HG03469 (cell line): Measurements from ENCODE around the gene CAPS.

Experiments used
- ATAC-seq: cut with Tn5 transposase; IDR thresholded peaks from one replicate; pipeline ENCODE4 v1.9.1; 2021; ENCODE audit warnings: mild to moderate bottlenecking, moderate library complexity, moderate number of reproducible peaks; ENCODE audit not compliant: unreplicated experiment

The CAPS gene

DNA sequence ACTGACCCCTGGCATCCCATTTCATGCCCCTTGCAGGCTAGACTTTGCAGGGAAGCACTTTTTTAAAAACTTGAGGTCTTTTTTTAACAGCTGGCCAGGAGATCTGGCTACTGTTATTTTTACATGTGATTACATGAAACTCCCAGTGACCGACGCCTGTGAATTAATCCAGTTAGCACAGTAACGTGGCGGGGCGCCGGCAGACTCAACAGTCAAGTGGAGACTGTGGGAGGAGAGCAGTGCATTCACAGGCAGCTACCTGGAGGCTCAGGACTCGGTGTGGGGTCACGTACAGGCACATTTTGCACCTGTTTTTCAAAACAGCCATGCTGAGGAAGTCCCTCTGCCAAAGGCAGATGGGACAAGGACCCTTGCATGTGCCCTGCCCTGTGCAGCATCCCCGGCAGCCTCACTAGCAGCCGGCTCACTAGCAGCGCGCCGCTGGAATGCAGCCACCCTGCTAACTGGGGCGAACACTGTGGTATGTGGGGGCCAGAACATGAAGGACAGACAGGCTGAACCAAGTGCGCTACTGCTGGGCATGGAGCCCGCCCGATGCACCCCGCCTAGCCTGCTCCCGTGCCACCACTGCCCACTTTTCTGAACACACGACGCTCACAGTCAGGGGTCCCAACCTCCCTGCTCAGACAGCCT is 18.7 kb downstream of the CAPS start:
- no peak for ATAC-seq

DNA sequence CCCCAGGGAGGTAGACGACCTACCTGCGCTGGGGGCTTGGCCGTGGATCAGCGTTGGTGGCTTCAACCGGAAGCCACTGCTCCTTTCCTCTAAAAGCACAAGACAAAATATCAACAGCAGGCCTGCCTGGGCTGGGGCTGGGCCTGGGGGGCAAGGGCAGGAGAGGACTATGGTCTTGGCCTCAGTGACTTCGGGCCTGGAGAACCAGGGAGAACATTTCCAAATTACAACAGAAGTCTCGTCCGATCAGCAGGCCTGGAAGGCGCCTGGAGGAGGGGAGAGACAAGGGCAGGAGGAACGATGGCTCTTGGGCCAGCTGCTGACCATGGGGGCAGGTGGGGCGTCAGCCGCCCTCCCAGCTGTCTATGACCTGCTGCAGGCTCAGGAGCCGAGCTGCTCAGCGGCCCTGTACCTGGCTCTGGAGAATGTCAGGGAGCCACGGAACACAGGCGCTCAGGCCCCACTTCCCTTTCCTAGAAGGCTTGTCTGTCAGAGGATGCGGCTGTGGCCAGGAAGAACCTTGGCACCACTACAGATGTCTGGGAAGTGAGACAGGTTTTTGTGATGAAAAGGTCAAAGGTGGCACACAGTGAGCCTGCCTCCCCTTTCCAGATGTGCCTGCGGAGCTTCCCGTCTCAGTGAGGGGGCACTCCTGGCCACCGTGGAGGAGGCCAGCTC is 19.5 kb downstream of the CAPS start:
- ATAC-seq, result no peak

DNA sequence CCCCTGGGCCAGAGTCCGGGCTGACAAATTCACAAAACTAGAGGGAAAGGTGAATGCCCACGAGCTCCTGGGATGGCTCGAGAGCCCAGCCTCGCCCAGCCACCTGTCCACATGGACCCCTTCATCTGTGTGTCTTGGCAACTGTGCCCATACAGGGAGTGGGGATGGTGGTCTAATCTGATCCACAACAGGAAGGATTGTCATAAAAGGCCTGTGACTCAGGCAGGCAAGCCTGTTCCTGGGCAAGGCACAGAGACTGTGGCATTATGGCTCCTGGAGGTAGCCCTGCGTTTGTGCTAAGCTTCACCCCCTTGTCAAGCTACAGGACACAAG is 20.0 kb downstream of the CAPS start:
- no peak for ATAC-seq

- no peak for ATAC-seq
Observed at GRCh38 chr19:5934774-5935472, 20.9 kb downstream of the CAPS start.

- no peak for ATAC-seq
Observed at GRCh38 chr19:5935473-5936291, 21.6 kb downstream of the CAPS start.

DNA sequence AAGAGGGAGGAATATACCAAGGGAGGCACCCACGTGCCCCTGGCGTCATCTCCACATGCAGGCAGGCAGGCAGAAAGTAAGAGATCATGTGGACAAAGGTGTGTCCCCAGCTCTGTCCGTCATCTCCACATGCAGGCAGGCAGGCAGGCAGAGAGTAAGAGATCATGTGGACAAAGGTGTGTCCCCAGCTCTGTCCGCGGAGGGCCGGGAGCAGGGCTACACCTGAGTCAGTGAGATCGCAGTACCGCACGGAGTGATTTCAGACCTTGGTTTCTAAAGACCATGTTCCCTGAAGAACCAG is 22.2 kb downstream of the CAPS start:
- no peak for ATAC-seq

DNA sequence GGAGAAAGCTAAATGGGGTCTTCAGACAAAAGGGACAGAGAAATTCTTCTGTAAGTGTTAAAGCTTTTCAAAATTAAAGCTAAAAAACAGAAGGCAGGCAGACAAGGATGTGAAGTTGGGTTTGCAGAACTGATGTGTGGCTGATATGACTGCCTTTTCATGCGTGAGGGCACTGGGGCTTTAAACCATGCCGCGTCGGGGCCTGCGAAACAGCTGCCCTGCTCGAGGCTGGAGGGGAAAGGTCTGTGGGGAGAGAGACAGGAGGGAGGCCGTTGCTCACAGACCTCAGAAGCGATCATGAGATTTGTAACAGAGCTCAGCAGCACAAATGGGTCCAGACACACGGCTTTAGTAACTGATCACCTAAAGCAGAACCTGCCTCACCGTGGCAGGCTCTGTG is 23.5 kb downstream of the CAPS start:
- ATAC-seq, result no peak

GRCh38 chr19:5940260-5941208 is 26.5 kb downstream of the CAPS start:
- ATAC-seq, result no peak

DNA sequence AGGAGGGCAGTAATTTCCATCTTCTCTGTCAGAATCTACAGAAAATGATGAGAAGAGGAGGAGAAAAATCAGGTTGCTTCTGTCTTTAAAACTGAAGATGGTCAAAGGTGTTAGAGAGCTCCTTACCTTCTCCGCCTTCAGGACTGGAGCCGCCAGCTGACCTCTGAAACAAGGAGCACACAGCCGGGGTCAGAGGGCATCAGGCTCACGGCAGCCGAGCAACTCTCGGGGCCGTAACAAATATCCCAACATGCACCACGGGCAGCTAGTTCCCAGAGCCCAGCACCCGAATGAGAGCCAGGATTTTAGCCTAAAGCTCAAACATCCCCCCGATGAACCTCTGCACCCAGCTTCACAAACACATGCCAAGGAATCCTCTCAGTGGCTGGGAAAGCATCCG is 27.6 kb downstream of the CAPS start:
- no peak for ATAC-seq

GRCh38 chr19:5943045-5943444 is 29.0 kb downstream of the CAPS start:
- no peak for ATAC-seq

- no peak for ATAC-seq
Observed at GRCh38 chr19:5943623-5944022, 29.6 kb downstream of the CAPS start.

- no peak for ATAC-seq
Observed at GRCh38 chr19:5947435-5947834, 33.4 kb downstream of the CAPS start.

- ATAC-seq, result no peak
Observed at GRCh38 chr19:5948752-5949564, 34.9 kb downstream of the CAPS start.

DNA sequence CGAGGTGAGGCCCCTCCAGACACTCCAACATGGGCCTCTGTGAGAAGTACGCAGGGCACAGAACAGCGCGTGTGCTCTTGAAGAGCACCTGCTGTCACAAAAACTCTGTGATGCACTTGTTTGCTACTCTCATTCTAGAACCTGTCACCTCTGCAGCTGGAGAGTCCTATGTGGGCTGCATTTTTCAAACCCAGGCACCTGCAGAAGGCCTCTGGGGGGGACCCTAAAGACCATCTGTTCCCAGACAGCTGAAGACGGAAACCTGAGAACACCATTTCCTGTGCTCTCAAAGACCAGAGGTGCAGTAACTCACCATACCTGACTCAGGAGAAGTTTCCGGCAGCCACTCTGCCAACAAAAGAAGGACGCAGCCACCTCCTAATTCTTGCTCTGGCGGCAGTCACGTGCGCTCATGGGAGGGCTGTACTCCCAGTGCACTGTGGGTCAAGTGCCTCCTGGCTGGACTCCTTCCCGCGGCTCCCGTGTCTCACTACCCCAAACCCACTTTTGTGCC is 35.8 kb downstream of the CAPS start:
- ATAC-seq, result no peak

- no peak for ATAC-seq
Observed at GRCh38 chr19:5950741-5951140, 36.7 kb downstream of the CAPS start.

DNA sequence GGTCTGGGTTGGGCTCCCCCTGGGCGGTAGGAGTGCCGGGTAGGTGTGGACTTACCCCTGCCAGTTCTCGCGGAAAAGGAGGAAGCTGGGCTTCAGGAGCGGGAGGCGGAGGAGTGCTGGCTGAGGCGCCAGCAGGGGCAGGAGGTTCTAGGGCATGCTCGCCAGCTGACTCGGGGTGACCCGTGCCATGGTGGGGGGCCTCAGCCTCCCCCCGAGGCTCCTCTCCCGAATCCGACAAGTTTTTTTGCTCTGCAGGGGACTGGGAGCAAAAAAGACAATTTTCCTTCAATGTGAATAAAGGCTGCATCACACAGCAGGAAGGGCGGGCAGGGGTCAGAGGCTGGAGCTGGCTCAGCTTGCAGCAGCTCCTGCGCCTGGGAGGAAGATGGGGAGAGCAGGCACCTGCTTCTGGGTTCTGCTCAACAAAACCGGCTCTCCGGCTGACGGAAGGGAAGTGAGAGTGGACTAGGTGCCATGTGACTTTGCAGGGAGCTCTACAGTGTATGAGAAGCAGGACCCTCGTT is 37.3 kb downstream of the CAPS start:
- ATAC-seq, result no peak

DNA sequence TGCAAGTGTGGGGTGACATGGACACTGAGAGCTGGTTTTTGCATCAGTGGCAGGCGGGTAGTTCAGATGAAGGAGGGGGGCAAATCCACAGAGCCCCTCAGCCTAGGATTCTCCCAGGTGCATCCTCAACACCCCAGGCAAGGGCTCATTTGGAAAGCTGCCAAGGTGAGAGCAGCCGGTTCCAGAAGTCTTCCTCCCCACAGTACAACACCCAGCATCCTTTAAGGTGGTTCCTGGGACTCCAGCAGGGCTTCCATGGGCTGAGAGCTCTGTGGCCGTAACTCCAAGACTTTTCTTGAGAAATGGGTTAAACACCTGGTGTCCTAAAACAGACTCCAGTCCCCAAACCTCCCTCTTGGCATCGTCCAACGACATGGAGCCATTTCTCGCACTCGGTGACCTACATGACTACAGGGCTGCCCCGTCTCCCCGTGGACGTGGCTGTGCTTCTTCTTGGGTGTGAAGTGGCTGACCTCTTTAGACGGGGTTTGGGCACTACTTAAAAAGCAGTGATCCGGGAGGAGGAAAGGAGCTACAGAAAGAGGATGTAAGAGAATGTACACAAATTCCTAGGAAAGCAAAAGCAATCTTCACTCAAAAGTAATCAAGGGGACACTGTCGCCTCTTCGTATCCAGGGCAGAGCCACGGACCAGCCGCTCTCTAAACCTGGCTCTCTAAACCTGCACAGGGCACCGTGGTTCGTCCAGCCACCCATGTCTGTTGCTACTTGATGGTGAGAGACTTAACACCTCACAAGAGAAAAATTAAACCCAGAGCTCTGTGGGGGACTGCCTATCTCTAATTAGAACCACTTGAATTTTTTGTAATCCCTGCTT is 38.4 kb downstream of the CAPS start:
- ATAC-seq, result no peak

- ATAC-seq, result no peak
Observed at GRCh38 chr19:5953030-5953589, 39.1 kb downstream of the CAPS start.
